GM23248 (cell line): ENCODE results near the gene PANK4. TPM values are rescaled to one million over a fixed set of nuclear protein-coding genes. Genes with fewer than 3 reads are reported as not detected.

ENCODE experiments used
- DNase-seq: peaks from one replicate; pipeline ENCODE4 v3.0.0-alpha.2; 2015
- H2AFZ ChIP-seq: fragments of 200-600 bp; sonication (generic); 2 replicates; pipeline ENCODE4 v1.6.1; 2016; ENCODE audit warnings: antibody characterized with exemption
- H3F3A ChIP-seq: fragments of 200-600 bp; sonication (generic); 2 replicates; pipeline ENCODE4 v1.6.1; 2016; ENCODE audit warnings: mild to moderate bottlenecking, antibody characterized with exemption, mixed run types; ENCODE audit not compliant: insufficient read depth
- H3K27ac ChIP-seq: fragments of 200-600 bp; sonication (generic); 2 replicates; pipeline ENCODE4 v1.5.1; 2016; ENCODE audit warnings: mild to moderate bottlenecking
- H3K27me3 ChIP-seq: fragments of 200-600 bp; sonication (generic); replicated peaks from 2 replicates; pipeline ENCODE4 v1.6.1; 2016; ENCODE audit warnings: mild to moderate bottlenecking; ENCODE audit not compliant: insufficient read depth
- H3K36me3 ChIP-seq: fragments of 200-600 bp; sonication (generic); 2 replicates; pipeline ENCODE4 v1.6.1; 2016; ENCODE audit warnings: low read depth, mild to moderate bottlenecking
- H3K4me1 ChIP-seq: fragments of 200-600 bp; sonication (generic); 2 replicates; pipeline ENCODE4 v1.6.1; 2016; ENCODE audit warnings: mild to moderate bottlenecking; ENCODE audit not compliant: insufficient read depth
- H3K4me2 ChIP-seq: fragments of 200-600 bp; sonication (generic); one replicate; pipeline ENCODE4 v1.6.1; 2016; ENCODE audit warnings: mild to moderate bottlenecking; ENCODE audit not compliant: unreplicated experiment
- H3K4me3 ChIP-seq: fragments of 200-600 bp; sonication (generic); 2 replicates; pipeline ENCODE4 v1.5.1; 2016; ENCODE audit warnings: mild to moderate bottlenecking
- H3K79me2 ChIP-seq: fragments of 200-600 bp; sonication (generic); 2 replicates; pipeline ENCODE4 v1.6.1; 2016; ENCODE audit warnings: mild to moderate bottlenecking; ENCODE audit not compliant: insufficient read depth
- H3K9ac ChIP-seq: fragments of 200-600 bp; sonication (generic); 2 replicates; pipeline ENCODE4 v1.6.1; 2016; ENCODE audit warnings: mild to moderate bottlenecking
- H3K9me2 ChIP-seq: fragments of 200-600 bp; sonication (generic); 2 replicates; pipeline ENCODE4 v1.6.1; 2016; ENCODE audit warnings: mixed run types, mild to moderate bottlenecking, moderate library complexity; ENCODE audit not compliant: insufficient read depth
- H3K9me3 ChIP-seq: fragments of 200-600 bp; sonication (generic); one replicate; pipeline ENCODE4 v1.6.1; 2017; ENCODE audit warnings: low read depth
- H4K20me1 ChIP-seq: fragments of 200-600 bp; sonication (generic); 2 replicates; pipeline ENCODE4 v1.6.0; 2016; ENCODE audit not compliant: insufficient read depth
- EZH2 ChIP-seq: fragments of 200-600 bp; sonication (generic); IDR thresholded peaks from 2 replicates; pipeline ENCODE4 v1.6.1; 2018; ENCODE audit warnings: antibody characterized with exemption, mild to moderate bottlenecking; ENCODE audit not compliant: insufficient read depth, poor library complexity, severe bottlenecking
- EZH2phosphoT487 ChIP-seq: fragments of 200-600 bp; sonication (generic); IDR thresholded peaks from 2 replicates; pipeline ENCODE4 v1.6.1; 2018; ENCODE audit warnings: antibody characterized with exemption, moderate library complexity, mild to moderate bottlenecking, low read depth; ENCODE audit not compliant: insufficient read depth
- WGBS, 2 experiments: methylation state at CpG; one replicate each; pipeline ENCODE4 v1.1.6; 2015 to 2017; ENCODE audit warnings: low lambda C conversion rate in 2 of 2, low coverage in 1 of 2; ENCODE audit errors: missing lambda C conversion rate in 2 of 2; 5-methylcytosine and 5-hydroxymethylcytosine counted together
- in situ Hi-C: fragments of 300-500 bp; cut with MboI; formaldehyde crosslinking; loops from 2 replicates; pipeline ENCODE4 v1.15.0; 2020
- polyA plus RNA-seq: library from polyadenylated mRNA; unstranded; fragments of >200 nt; fragmentation: Nextera tagmentation; extraction: Ambion mirVana; gene quantifications from 2 replicates; pipeline ENCODE4 v1.2.1, GENCODE V29; 2016
- total RNA-seq: library from RNA; depleted of rRNA; stranded (reverse); fragments of >200 nt; shearing (Covaris generic); gene quantifications from 2 replicates; pipeline ENCODE4 v1.2.3, GENCODE V29; 2014

PANK4 gene
- total and polyA plus RNA-seq, 2 experiments from 2014 or later = 15.5 to 29.7 TPM

DNA sequence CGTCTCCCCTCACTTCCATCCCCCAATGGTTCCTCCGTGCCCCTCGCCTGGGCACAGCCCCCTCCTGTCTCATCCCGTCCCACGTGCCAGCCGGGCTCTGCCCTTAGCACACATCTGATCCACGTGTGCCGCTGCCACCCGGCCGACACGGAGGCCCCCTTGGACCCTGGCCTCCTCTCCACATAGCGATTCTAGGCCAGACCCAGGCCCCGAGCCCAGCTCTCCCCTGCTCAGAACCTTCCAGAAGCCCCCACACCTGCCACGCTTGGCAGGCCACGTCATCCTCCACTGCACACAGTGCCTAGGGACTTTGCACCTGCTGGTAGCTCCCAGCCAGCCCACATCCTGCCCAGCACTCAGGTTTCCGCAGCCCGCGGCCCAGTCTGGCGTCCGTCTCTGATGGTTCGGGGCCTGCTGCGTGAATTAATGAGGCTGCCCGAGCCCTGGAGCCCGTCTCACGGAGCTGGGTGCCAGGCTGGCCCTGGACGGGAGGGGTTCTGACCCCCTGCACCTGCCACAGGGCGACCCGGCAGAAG, 30.2 kb downstream of the PANK4 start:
- Histone ChIP-seq H3K9me2 (no peaks in the 10 kb centered on the region), H3K4me1 (no peaks in the 10 kb centered on the region), H3K36me3 (no peaks in the 10 kb centered on the region), H3K27me3 (peaks cover 7% of the 10 kb centered on the region; the same call in 1 of the 2 replicates), H3K4me3 (no peak overlapping the region), H3K9ac (no peak overlapping the region), H3K4me2 (no peak overlapping the region), H3K79me2 (no peaks in the 10 kb centered on the region), H3K27ac (no peak overlapping the region), H3F3A (no peaks in the 10 kb centered on the region), H3K9me3 (no peaks in the 10 kb centered on the region), H4K20me1 (no peaks in the 10 kb centered on the region), H2AFZ (no peak overlapping the region)
- TF ChIP-seq EZH2phosphoT487 (no peak), EZH2 (no peak)
- 83 to 86% methylated on average over 23 to 28 of the region's 28 CpGs for whole genome bisulfite sequencing, 2 experiments
- DNase-seq = no peak
- in situ Hi-C loops = no loop called here

DNA sequence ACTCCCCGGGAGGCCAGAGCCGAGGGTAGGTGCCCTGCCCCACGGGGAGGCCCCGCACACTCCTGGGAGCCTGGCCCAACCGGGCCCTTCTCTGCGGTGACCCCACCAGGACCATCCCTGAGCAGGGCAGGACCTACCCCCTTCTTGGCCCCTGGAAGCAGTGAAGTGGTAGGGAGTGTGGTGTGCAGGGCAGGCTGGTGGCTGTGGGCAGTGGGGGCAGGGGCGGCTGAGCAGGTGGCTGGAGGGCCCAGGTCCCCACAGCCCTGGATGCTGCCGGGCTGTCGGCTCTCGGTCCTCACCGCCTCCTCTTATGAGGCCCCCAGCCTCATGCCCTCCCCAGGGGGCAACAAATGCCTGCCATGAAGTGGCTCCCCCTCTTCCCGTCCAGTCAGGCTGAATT, 30.9 kb downstream of the PANK4 start:
- no peaks in the 10 kb centered on the region for H3K9me2 ChIP-seq
- TF ChIP-seq EZH2phosphoT487 (no peak), EZH2 (no peak)
- no peaks in the 10 kb centered on the region for H3K4me1 ChIP-seq
- no peaks in the 10 kb centered on the region for H4K20me1 ChIP-seq
- no peaks in the 10 kb centered on the region for H3K79me2 ChIP-seq
- no peaks in the 10 kb centered on the region for H3K9me3 ChIP-seq
- in situ Hi-C loops = no loop called here
- no peak overlapping the region for H3K27ac ChIP-seq
- no peak overlapping the region for H3K9ac ChIP-seq
- H3K4me3 ChIP-seq = no peak overlapping the region
- no peak overlapping the region for H3K4me2 ChIP-seq
- H3K27me3 ChIP-seq = peaks cover 7% of the 10 kb centered on the region; the same call in 1 of the 2 replicates
- 68 to 85% methylated on average over 10 to 11 of the region's 12 CpGs for WGBS, 2 experiments
- H3F3A ChIP-seq = no peaks in the 10 kb centered on the region
- no peaks in the 10 kb centered on the region for H3K36me3 ChIP-seq
- H2AFZ ChIP-seq = no peak overlapping the region
- no peak for DNase-seq

DNA sequence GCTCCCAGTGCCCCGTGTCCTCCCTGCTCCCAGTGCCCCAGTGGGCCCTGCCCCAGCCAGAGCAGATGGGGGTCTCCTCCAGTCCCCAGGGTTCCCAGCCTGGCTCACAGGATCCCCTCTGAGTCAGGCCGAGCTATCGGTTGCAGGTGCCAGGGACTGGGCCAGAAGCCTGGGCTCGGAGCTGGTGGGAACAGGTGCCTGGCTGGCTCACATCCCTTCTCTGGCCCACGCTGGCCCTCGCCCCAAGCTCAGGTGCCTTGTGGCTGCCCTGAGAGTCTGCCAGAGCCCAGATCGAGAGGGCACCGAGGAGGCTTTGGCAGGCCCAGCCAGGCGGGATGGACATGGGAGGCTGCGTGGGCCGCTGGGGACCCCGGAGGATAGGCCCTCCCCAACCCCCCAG, 31.4 kb downstream of the PANK4 start:
- H3K9me2 ChIP-seq = no peaks in the 10 kb centered on the region
- no peaks in the 10 kb centered on the region for H3K4me1 ChIP-seq
- H3K27me3 ChIP-seq = peaks cover 7% of the 10 kb centered on the region; the same call in 1 of the 2 replicates
- no peaks in the 10 kb centered on the region for H3F3A ChIP-seq
- H3K9me3 ChIP-seq = no peaks in the 10 kb centered on the region
- H3K4me3 ChIP-seq = no peak overlapping the region
- no peak for TF ChIP-seq EZH2phosphoT487
- no peak for TF ChIP-seq EZH2
- H3K4me2 ChIP-seq = no peak overlapping the region
- no peak overlapping the region for H3K27ac ChIP-seq
- no peak overlapping the region for H2AFZ ChIP-seq
- 64% methylated on average over 10 to 12 of the region's 12 CpGs for WGBS, 2 experiments
- H3K9ac ChIP-seq = no peak overlapping the region
- no peak for DNase-seq
- in situ Hi-C loops = no loop called here
- no peaks in the 10 kb centered on the region for H4K20me1 ChIP-seq
- no peaks in the 10 kb centered on the region for H3K79me2 ChIP-seq
- no peaks in the 10 kb centered on the region for H3K36me3 ChIP-seq

DNA sequence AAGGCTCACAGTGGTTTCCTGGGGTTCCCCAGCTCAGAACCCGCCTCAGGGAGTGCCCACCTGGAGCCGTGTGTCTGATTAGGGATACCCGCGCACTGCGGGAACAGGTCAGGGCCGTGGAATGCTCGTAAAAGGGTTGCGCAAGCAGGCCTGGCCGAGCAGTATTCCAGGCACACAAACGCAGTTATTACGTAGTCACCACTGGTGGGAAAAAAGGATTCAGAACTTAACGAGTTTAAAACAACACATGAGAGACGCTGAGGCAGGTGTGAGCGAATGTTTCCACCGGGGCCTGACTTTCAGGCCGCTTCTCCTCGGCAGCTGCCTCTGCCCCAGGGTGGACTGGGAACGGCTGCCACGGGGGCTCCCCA, 32.1 kb downstream of the PANK4 start:
- H3K9me2 ChIP-seq = no peaks in the 10 kb centered on the region
- H3K4me2 ChIP-seq = no peak overlapping the region
- in situ Hi-C loops = no loop called here
- H3F3A ChIP-seq = no peaks in the 10 kb centered on the region
- no peaks in the 10 kb centered on the region for H3K9me3 ChIP-seq
- no peak overlapping the region for H3K4me3 ChIP-seq
- H3K36me3 ChIP-seq = no peaks in the 10 kb centered on the region
- TF ChIP-seq EZH2 (no peak), EZH2phosphoT487 (no peak)
- H3K9ac ChIP-seq = no peak overlapping the region
- H3K27ac ChIP-seq = no peak overlapping the region
- no peak overlapping the region for H2AFZ ChIP-seq
- H3K4me1 ChIP-seq = no peaks in the 10 kb centered on the region
- no peaks in the 10 kb centered on the region for H3K79me2 ChIP-seq
- WGBS, 2 experiments = 8 to 10% methylated on average over 15 to 19 of the region's 19 CpGs
- peaks cover 7% of the 10 kb centered on the region; the same call in 1 of the 2 replicates for H3K27me3 ChIP-seq
- no peaks in the 10 kb centered on the region for H4K20me1 ChIP-seq
- DNase-seq = peak; percentile 90
